OCI-LY1 (cell line): ENCODE results near the gene YTHDC1.

Source experiments
- CTCF ChIP-seq: fragments of 200-600 bp; sonication (generic), shearing (Covaris generic); IDR thresholded peaks from 2 replicates; pipeline ENCODE4 v1.5.1; 2017; ENCODE audit warnings: mild to moderate bottlenecking, antibody characterized with exemption, low read length, moderate library complexity, mixed read lengths
- EZH2 ChIP-seq: fragments of 200-600 bp; sonication (generic), shearing (Covaris generic); IDR thresholded peaks from 2 replicates; pipeline ENCODE4 v1.8.0; 2017; ENCODE audit warnings: borderline replicate concordance, mixed run types, mild to moderate bottlenecking, antibody characterized with exemption, low read length, moderate library complexity, mixed read lengths

- TF ChIP-seq CTCF: no peak
- TF ChIP-seq EZH2: no peak
These were observed 2.0 kb downstream of the YTHDC1 start for GRCh38 chr4:68347845-68348244.
